A549 (cell line): Measurements from ENCODE around the gene CEBPZOS.

Experiments used
- CHD2 ChIP-seq: fragments of 150-350 bp; IDR thresholded peaks from 2 replicates; pipeline ENCODE4 v1.6.1; 2014; ENCODE audit warnings: low read length; ENCODE audit not compliant: partially characterized antibody
- HEYL ChIP-seq: fragments of 250-450 bp; sonication (Bioruptor Pico); IDR thresholded peaks from 2 replicates; pipeline ENCODE4 v1.8.0; 2021; ENCODE audit warnings: mild to moderate bottlenecking, moderate library complexity
- JUNB ChIP-seq: fragments of >200 bp; sonication (Bioruptor Twin); formaldehyde crosslinking; IDR thresholded peaks from 2 replicates; pipeline ENCODE4 v1.6.1; 2016
- KDM1A ChIP-seq: fragments of 200-600 bp; sonication (generic); IDR thresholded peaks from 2 replicates; pipeline ENCODE4 v1.6.1; 2016; ENCODE audit warnings: low read depth, mild to moderate bottlenecking
- POLR2A ChIP-seq: IDR thresholded peaks from 2 replicates; pipeline ENCODE4 v1.6.1; 2012; ENCODE audit warnings: mild to moderate bottlenecking, low read length
- RAD21 ChIP-seq, 2 experiments: fragments of >200 bp in 1 of 2; sonication (Bioruptor Twin) in 1 of 2; formaldehyde crosslinking in 1 of 2; IDR thresholded peaks in 1 of 2; conservative IDR thresholded peaks in 1 of 2; 2 replicates in 1 of 2; 3 replicates in 1 of 2; pipeline ENCODE4 v1.6.1; 2012 to 2018; ENCODE audit warnings: inconsistent platforms in 1 of 2
- SREBF2 ChIP-seq: fragments of 450-650 bp; IDR thresholded peaks from 2 replicates; pipeline ENCODE4 v1.6.1; 2014; ENCODE audit warnings: mild to moderate bottlenecking, moderate library complexity
- ZFP36 ChIP-seq: fragments of 450-650 bp; IDR thresholded peaks from 2 replicates; pipeline ENCODE4 v1.6.1; 2014; ENCODE audit warnings: borderline replicate concordance; ENCODE audit not compliant: partially characterized antibody
- TF ChIP-seq, protein P1 (sequence below): fragments of >200 bp; sonication (Bioruptor Twin); formaldehyde crosslinking; IDR thresholded peaks from 3 replicates; pipeline ENCODE4 v1.5.1; 2016

DNA sequence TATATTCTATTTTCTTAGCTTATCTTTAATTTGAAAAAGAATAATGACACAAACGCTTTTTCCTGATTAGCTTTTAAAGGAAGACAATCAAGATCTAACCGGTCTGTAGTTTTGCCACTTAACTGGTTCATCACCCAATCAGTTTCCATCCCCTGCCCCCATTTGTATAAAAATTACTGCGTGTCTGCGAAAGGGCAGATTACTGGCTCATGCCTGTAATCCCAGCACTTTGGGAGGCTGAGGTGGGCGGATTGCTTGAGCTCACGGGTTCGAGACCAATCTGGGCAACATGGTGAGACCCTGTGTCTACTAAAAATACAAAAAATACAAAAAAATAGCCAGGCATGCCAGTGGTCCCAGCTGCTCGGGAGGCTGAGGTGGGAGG, 2.4 kb downstream of the CEBPZOS start:
- TF ChIP-seq HEYL (CRISPR knock-in tag) (no peak), KDM1A (no peak), SREBF2 (no peak), POLR2A (no peak), RAD21 (conservative IDR thresholded peaks at IDR 0.05 in 1 of 2, IDR thresholded peaks at IDR 0.05 in 1 of 2) (no peak), ZFP36 (no peak), CHD2 (no peak), JUNB (no peak)
- TF ChIP-seq, protein P1, sequence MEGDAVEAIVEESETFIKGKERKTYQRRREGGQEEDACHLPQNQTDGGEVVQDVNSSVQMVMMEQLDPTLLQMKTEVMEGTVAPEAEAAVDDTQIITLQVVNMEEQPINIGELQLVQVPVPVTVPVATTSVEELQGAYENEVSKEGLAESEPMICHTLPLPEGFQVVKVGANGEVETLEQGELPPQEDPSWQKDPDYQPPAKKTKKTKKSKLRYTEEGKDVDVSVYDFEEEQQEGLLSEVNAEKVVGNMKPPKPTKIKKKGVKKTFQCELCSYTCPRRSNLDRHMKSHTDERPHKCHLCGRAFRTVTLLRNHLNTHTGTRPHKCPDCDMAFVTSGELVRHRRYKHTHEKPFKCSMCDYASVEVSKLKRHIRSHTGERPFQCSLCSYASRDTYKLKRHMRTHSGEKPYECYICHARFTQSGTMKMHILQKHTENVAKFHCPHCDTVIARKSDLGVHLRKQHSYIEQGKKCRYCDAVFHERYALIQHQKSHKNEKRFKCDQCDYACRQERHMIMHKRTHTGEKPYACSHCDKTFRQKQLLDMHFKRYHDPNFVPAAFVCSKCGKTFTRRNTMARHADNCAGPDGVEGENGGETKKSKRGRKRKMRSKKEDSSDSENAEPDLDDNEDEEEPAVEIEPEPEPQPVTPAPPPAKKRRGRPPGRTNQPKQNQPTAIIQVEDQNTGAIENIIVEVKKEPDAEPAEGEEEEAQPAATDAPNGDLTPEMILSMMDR = no peak
